Measurements from ENCODE around the gene PDZK1IP1. TPM values are rescaled to one million over a fixed set of nuclear protein-coding genes. Genes with fewer than 3 reads are reported as not detected.

The PDZK1IP1 gene
- total RNA-seq, result 2.3 and 73.0 TPM in 2 replicates

GRCh38 chr1:47189844-47190508, at the start of gene PDZK1IP1:
TSS of gene PDZK1IP1 (minus strand) at chr1:47190036. CDS start at chr1:47189932, 104 bp downstream.

GRCh38 chr1:47232187-47232874, 42.5 kb upstream of the PDZK1IP1 start, which contains the start of gene TAL1:
TSS of gene TAL1 (minus strand) at chr1:47232225. CDS start at chr1:47225888, 6,337 bp downstream.

GRCh38 chr1:47137198-47137597, 52.6 kb downstream of the PDZK1IP1 start, which contains the start of gene CYP4A22:
TSS of gene CYP4A22 (plus strand) at chr1:47137441. CDS start at chr1:47137486, 45 bp downstream.

Other genes starting within 250 kb of the PDZK1IP1 start
- not detected in 2 replicates for gene CYP4A11, start 248.6 kb downstream of the PDZK1IP1 start, total RNA-seq
- 0.21 TPM in 1 of 2 replicates, not detected in the other for gene CYP4X1, start 166.4 kb downstream of the PDZK1IP1 start, total RNA-seq
- gene CYP4Z1, start 122.8 kb downstream of the PDZK1IP1 start, total RNA-seq, result not detected in 2 replicates
- gene CYP4A22, start 52.6 kb downstream of the PDZK1IP1 start, total RNA-seq, result not detected in 2 replicates
- gene TAL1, start 42.2 kb upstream of the PDZK1IP1 start, total RNA-seq, result under 0.01 TPM in 1 of 2 replicates, not detected in the other
- gene STIL, start 124.1 kb upstream of the PDZK1IP1 start, total RNA-seq, result 1.7 and 2.9 TPM in 2 replicates
- 116 and 119 TPM in 2 replicates for gene CMPK1, start 143.8 kb upstream of the PDZK1IP1 start, total RNA-seq
- not detected in 2 replicates for gene FOXE3, start 226.2 kb upstream of the PDZK1IP1 start, total RNA-seq
- gene FOXD2, start 248.0 kb upstream of the PDZK1IP1 start, total RNA-seq, result under 0.01 TPM in 2 replicates

Data from tracheal epithelial cell (primary cell).